Suprapubic skin (tissue), 4 donors: Measurements from ENCODE around the gene GPC1. TPM values are rescaled to one million over a fixed set of nuclear protein-coding genes. Genes with fewer than 3 reads are reported as not detected.

Experiments used
- DNase-seq, 2 donors: peaks; one replicate each; pipeline ENCODE4 v3.0.0-alpha.2; 2019; ENCODE audit warnings: low spot score in 2 of 2
- H3K27ac ChIP-seq: fragments of 200-600 bp; sonication (generic); one replicate; pipeline ENCODE4 v1.5.1; 2019
- H3K27me3 ChIP-seq: fragments of 200-600 bp; sonication (generic); one replicate; pipeline ENCODE4 v1.5.1; 2019
- H3K36me3 ChIP-seq: fragments of 200-600 bp; sonication (generic); one replicate; pipeline ENCODE4 v1.5.1; 2019
- H3K4me1 ChIP-seq: fragments of 200-600 bp; sonication (generic); one replicate; pipeline ENCODE4 v1.5.1; 2019
- H3K4me3 ChIP-seq: fragments of 200-600 bp; sonication (generic); one replicate; pipeline ENCODE4 v1.5.1; 2019; ENCODE audit warnings: mild to moderate bottlenecking
- H3K9me3 ChIP-seq: fragments of 200-600 bp; sonication (generic); one replicate; pipeline ENCODE4 v1.5.1; 2019
- EP300 ChIP-seq: sonication (generic); formaldehyde crosslinking; IDR thresholded peaks from one replicate; pipeline ENCODE4 v1.6.1; 2017; ENCODE audit warnings: antibody characterized with exemption
- POLR2A ChIP-seq, 2 donors: fragments of 450-650 bp; IDR thresholded peaks; one replicate each; pipeline ENCODE4 v1.6.1; 2017; ENCODE audit warnings: antibody characterized with exemption in 2 of 2, mild to moderate bottlenecking in 2 of 2, moderate library complexity in 2 of 2
- POLR2AphosphoS5 ChIP-seq, 3 donors: sonication (generic); formaldehyde crosslinking; IDR thresholded peaks; one replicate each; pipeline ENCODE4 v1.6.1; 2017; ENCODE audit warnings: antibody characterized with exemption in 3 of 3
- WGBS: methylation state at CpG from one replicate; pipeline ENCODE4 v1.1.5; 2018; 5-methylcytosine and 5-hydroxymethylcytosine counted together
- total RNA-seq, 4 donors: library from RNA; depleted of rRNA; stranded (reverse); fragments of >200 nt; gene quantifications; one replicate each; pipeline ENCODE4 v1.1.0, GENCODE V29; 2016
- TF ChIP-seq, protein P1 (sequence below), 2 donors: fragments of 200-600 bp in 1 of 2; fragments of 450-650 bp in 1 of 2; sonication (generic) in 1 of 2; IDR thresholded peaks; one replicate each; pipeline ENCODE4 v1.5.1; 2016 to 2019; ENCODE audit warnings: antibody characterized with exemption in 2 of 2, mild to moderate bottlenecking in 1 of 2, moderate library complexity in 1 of 2

Gene GPC1
- total RNA-seq, 4 donors from 2014 or later: 130 to 164 (median 145) TPM

DNA sequence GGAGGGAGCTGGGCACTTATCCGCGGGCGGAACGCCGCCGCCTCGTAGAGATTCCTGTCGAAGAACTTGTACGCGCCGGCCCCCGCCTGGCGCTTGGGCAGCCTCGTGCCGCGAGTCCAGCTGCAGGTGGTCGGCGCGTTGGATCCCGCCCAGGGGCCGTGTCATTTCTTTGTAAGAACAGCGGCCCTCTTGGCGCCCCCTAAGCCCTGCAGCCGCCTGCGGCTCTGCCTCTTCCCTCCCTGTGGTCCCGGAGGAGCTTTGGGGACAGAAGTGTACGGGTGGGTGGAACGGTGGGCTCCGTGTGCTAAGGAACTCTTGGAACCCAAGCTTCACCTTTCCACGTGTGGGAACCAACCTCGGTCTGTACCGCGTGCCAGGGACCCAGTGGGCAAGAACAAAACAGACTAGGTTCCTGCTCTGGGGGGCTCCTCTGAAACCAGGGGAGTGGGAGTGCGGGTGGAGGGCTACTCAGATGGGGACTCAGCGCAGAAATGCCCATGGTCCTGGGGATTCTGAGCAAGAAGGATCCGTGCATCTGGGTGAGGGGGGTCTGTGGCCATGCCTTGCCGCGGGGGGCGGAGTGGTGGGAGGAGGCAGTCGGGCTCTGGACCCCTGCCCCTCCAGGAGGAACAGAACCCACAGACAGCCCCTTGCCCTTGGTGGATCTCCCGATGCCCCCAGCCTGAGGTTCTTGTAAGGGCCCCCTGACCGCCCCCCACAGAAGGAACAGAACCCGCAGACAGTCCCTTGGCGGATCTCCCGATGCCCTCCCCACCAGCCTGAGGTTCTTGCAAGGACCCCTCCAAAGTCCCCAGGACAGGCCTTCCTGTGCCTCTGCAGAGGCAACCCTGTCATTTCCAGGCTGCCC, 1.5 kb downstream of the GPC1 start:
- H3K27ac ChIP-seq: peak overlapping the region; percentile 95
- DNase-seq: peak in 1 of 2 donors; percentile 66

DNA sequence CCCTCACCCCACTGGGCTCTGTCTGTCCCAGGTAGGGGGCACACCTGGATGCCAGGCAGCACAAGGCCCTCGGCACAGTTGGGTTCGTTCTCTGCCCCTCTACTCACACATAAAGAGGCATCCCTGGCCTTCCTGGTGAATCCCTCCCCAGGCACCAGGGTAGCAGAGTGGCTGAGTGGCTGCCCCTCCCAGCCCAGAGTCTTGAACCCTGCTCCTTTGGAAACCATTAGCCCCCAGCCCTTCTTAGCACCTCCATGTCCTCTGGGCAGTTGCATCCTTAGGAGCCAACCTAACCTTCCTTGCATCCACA, 2.0 kb downstream of the GPC1 start:
- no peaks in the 10 kb centered on the region for H3K36me3 ChIP-seq
- 67% methylated on average over 2 of the region's 2 CpGs for WGBS
- TF ChIP-seq, protein P1, sequence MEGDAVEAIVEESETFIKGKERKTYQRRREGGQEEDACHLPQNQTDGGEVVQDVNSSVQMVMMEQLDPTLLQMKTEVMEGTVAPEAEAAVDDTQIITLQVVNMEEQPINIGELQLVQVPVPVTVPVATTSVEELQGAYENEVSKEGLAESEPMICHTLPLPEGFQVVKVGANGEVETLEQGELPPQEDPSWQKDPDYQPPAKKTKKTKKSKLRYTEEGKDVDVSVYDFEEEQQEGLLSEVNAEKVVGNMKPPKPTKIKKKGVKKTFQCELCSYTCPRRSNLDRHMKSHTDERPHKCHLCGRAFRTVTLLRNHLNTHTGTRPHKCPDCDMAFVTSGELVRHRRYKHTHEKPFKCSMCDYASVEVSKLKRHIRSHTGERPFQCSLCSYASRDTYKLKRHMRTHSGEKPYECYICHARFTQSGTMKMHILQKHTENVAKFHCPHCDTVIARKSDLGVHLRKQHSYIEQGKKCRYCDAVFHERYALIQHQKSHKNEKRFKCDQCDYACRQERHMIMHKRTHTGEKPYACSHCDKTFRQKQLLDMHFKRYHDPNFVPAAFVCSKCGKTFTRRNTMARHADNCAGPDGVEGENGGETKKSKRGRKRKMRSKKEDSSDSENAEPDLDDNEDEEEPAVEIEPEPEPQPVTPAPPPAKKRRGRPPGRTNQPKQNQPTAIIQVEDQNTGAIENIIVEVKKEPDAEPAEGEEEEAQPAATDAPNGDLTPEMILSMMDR (IDR thresholded peaks at IDR 0.05): no peak
- no peak for TF ChIP-seq EP300
- TF ChIP-seq POLR2AphosphoS5 (IDR thresholded peaks at IDR 0.05): no peak
- TF ChIP-seq POLR2A (IDR thresholded peaks at IDR 0.05): no peak
- H3K27me3 ChIP-seq: peaks cover 15% of the 10 kb centered on the region
- no peak for DNase-seq
- peak overlapping the region; percentile 95 for H3K27ac ChIP-seq
- no peaks in the 10 kb centered on the region for H3K9me3 ChIP-seq
- H3K4me3 ChIP-seq: peak overlapping the region; percentile 93
- H3K4me1 ChIP-seq: peaks cover 90% of the 10 kb centered on the region

More for the DNA sequence above, 1.5 kb downstream of the GPC1 start:
- WGBS: no CpG with 5 or more reads among the region's 45 CpGs
- Histone ChIP-seq H3K4me3 (peak overlapping the region; percentile 93), H3K36me3 (no peaks in the 10 kb centered on the region), H3K4me1 (peaks cover 87% of the 10 kb centered on the region), H3K27me3 (peaks cover 15% of the 10 kb centered on the region), H3K9me3 (no peaks in the 10 kb centered on the region)
- no peak for TF ChIP-seq POLR2A (IDR thresholded peaks at IDR 0.05)
- TF ChIP-seq, protein P1 (IDR thresholded peaks at IDR 0.05): no peak
- TF ChIP-seq EP300: no peak
- TF ChIP-seq POLR2AphosphoS5 (IDR thresholded peaks at IDR 0.05): no peak

DNA sequence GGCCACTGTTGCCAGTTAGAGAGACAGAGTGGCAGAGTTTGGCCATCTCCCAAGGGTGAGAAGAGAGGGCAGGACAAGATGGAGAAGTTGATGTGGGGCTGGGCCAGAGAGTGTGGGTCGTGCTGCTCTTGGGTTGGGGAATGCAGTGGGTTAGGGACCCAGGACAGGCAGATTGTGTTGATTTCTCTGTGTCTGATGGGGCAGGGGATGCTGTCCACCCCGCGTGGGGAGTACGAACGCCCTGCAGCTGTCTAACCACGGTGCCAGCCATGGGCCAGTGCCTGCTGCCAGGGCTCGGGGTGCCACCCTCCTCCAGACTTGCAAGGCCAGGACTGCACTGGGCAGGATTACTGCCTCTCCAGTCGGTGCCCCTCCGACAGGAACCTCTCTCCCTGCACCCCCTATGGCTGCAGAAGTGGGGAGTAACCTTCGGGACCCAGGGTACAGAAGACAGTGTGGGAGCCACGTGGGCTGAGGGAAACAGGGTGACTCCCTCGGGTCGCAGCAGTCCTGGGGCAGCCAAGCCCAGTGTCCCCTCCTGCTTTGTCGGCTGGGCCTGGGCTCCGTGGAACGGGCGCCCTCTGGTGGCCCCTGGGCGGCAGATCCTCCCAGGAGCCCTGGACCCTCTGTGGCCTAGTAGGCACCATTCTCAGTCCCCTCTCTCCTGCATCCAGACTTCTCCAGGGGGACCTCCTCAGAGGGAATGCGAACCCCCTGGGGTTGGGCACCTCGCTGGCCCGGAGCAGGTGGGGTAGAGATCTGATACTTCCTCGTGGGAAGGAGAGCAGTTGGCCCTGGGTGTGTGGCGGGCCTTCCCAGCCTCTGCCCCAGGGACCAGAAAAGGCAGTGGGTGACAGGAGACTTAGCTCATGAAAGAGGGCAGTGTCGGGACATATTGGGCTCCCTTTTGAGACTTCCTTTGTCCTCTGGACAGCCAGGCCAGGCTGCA, 2.7 kb downstream of the GPC1 start:
- Histone ChIP-seq H3K27me3 (peaks cover 15% of the 10 kb centered on the region), H3K36me3 (no peaks in the 10 kb centered on the region), H3K27ac (peak overlapping the region; percentile 59), H3K4me3 (peak overlapping the region; percentile 93), H3K4me1 (peaks cover 89% of the 10 kb centered on the region), H3K9me3 (no peaks in the 10 kb centered on the region)
- no peak for TF ChIP-seq POLR2A (IDR thresholded peaks at IDR 0.05)
- TF ChIP-seq, protein P1 (IDR thresholded peaks at IDR 0.05): peak; percentile 77 to 92
- DNase-seq: peak in 1 of 2 donors; percentile 74
- WGBS: 15% methylated on average over 10 of the region's 24 CpGs

DNA sequence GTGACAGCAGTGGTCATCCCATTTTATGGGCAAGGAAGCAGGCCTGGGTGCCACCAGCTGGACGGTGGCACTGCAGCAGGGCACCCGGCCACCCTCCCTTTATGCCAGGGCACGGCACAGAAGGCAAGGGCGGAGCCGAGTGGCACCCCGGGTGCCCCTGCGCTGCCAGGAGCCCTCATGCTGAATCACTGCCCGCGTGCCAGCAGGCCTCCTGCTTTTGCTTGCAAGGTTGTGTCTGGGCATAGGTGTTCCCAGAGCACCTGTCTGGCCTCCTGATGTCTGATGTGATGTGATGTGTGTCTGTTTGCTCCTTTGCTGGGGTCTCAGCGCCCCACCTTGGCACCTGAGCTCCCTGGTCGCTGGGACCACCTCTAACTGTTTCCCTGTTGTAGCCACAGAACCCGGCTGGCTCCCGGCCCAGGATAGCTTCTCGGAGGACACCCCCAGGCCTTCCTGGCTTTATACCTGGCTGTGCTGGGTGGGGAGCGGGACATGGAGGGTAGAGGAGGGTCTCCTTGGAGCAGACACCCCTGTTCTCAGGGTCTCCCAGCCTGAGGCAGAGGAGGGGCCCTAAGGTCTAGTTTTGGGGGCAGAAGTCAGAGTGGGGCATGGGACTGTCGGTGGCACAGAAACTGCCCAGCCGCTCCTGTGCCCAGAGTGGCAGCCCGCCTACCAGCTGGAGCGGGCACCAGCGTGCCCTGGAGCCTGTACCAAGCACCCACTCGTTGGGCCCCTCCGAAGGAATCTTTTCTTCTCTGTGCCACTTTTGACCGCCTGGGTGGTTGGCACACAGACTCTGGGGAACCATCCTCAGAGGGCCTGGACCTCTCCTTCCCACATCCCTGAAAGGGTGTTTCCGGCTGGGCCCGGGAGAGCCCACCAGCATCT, 3.6 kb downstream of the GPC1 start:
- no peak for TF ChIP-seq POLR2AphosphoS5 (IDR thresholded peaks at IDR 0.05)
- no peak for TF ChIP-seq EP300
- no peak for TF ChIP-seq POLR2A (IDR thresholded peaks at IDR 0.05)
- TF ChIP-seq, protein P1 (IDR thresholded peaks at IDR 0.05): no peak
- Histone ChIP-seq H3K9me3 (no peaks in the 10 kb centered on the region), H3K4me3 (peak overlapping the region; percentile 93), H3K4me1 (peaks cover 89% of the 10 kb centered on the region), H3K27ac (peak overlapping the region; percentile 59), H3K36me3 (no peaks in the 10 kb centered on the region), H3K27me3 (peaks cover 15% of the 10 kb centered on the region)
- DNase-seq: peak in 1 of 2 donors; percentile 64
- 49% methylated on average over 9 of the region's 25 CpGs for WGBS
